Measurements from ENCODE around the gene TMEM120B. TPM values are rescaled to one million over a fixed set of nuclear protein-coding genes. Genes with fewer than 3 reads are reported as not detected.

Gene TMEM120B
- total RNA-seq, 1 donor from 2014 or later, result 9.7 TPM

DNA sequence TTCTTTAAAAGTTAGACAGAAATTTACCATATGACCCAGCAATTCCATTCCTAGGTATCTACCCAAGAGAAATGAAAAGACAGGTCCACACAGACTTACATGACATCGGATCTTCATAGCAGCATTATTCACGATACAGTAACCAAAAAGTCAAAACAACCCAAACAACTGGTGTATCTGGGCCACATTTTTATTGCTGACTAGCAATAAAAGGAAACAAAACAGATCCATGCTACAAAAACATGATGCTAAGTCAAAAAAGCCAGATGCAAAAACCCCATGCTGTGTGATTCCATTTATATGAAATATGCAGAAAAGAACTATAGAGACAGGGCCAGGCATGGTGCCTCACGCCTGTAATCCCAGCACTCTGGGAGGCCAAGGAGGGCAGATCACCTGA lies 12.9 kb downstream of the TMEM120B start:
- intact Hi-C loops (cut with DNase I), result no loop called here
- Histone ChIP-seq H3K4me1 (no peaks in the 10 kb centered on the region), H3K27me3 (no peaks in the 10 kb centered on the region), H3K36me3 (peaks cover 0 to 4% of the 10 kb centered on the region in 2 donors), H3K4me3 (no peak overlapping the region), H3K9me3 (no peaks in the 10 kb centered on the region), H3K27ac (no peak overlapping the region)
- no peak for TF ChIP-seq CTCF (IDR thresholded peaks at IDR 0.05)
- DNase-seq (ENCODE audit: low spot score in 2 of 2), result no peak

DNA sequence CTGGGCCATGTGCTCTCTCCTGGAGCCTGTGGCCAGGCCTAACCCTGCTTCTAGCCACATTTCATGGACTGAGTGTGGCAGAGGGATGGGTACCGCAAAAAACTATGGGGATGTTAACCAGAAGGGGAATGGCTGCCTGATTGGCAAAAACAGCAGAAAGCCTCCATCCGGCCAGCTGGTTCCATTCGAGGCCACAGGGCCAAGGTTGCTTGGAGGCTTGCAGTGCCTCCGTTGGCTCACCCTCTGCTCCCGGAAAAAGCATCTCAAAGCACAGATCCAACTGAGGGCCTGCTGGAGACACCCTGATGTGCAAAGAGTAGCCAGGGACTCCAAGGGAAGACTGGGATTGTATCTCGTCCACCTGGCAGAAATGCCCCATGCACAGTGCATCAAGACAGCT lies 16.5 kb downstream of the TMEM120B start:
- no peak for DNase-seq (ENCODE audit: low spot score in 2 of 2)
- intact Hi-C loops (cut with DNase I), result no loop called here
- no peaks in the 10 kb centered on the region for H3K9me3 ChIP-seq

GRCh38 chr12:121731473-121731872 lies 18.9 kb downstream of the TMEM120B start:
- DNase-seq (ENCODE audit: low spot score in 2 of 2), result no peak
- H3K4me1 ChIP-seq, result no peaks in the 10 kb centered on the region
- intact Hi-C loops (cut with DNase I), result no loop called here
- no peak overlapping the region for H3K4me3 ChIP-seq
- H3K27me3 ChIP-seq, result no peaks in the 10 kb centered on the region
- TF ChIP-seq CTCF (IDR thresholded peaks at IDR 0.05), result no peak
- H3K36me3 ChIP-seq, result no peaks in the 10 kb centered on the region
- H3K9me3 ChIP-seq, result no peaks in the 10 kb centered on the region
- H3K27ac ChIP-seq, result no peak overlapping the region

More for the DNA sequence above, 16.5 kb downstream of the TMEM120B start:
- no peak for TF ChIP-seq CTCF (IDR thresholded peaks at IDR 0.05)
- Histone ChIP-seq H3K27ac (no peak overlapping the region), H3K4me3 (no peak overlapping the region), H3K4me1 (no peaks in the 10 kb centered on the region), H3K27me3 (no peaks in the 10 kb centered on the region), H3K36me3 (peaks cover 0 to 4% of the 10 kb centered on the region in 2 donors)

DNA sequence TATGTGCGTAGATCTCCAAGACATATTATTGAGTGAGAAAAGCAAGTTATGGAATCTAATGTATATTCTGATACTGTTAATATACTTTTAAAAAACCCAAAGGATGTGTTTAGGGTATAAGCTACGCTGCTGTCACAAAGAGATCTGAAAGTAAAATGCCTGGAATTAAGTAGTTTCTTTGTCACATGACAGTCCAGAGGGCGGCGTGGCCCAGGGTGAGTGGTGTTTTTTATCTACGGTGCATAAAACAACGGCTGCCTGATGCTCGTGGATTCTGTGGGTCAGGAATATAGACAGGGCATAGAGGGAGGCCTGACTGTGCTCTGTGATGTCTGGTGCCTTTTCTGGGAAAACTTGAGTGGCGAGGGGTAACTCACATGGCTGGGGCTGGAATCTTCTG lies 21.3 kb downstream of the TMEM120B start:
- DNase-seq (ENCODE audit: low spot score in 2 of 2), result no peak
- no peaks in the 10 kb centered on the region for H3K27me3 ChIP-seq
- intact Hi-C loops (cut with DNase I), result no loop called here
- no peak overlapping the region for H3K4me3 ChIP-seq
- no peaks in the 10 kb centered on the region for H3K9me3 ChIP-seq
- no peaks in the 10 kb centered on the region for H3K4me1 ChIP-seq
- H3K27ac ChIP-seq, result no peak overlapping the region
- H3K36me3 ChIP-seq, result no peaks in the 10 kb centered on the region
- no peak for TF ChIP-seq CTCF (IDR thresholded peaks at IDR 0.05)

- TF ChIP-seq CTCF (IDR thresholded peaks at IDR 0.05), result no peak
- Histone ChIP-seq H3K36me3 (no peaks in the 10 kb centered on the region), H3K4me3 (no peak overlapping the region), H3K4me1 (peaks cover 0 to 7% of the 10 kb centered on the region in 2 donors), H3K9me3 (no peaks in the 10 kb centered on the region), H3K27me3 (no peaks in the 10 kb centered on the region), H3K27ac (no peak overlapping the region)
- intact Hi-C loops (cut with DNase I), result no loop called here
- no peak for DNase-seq (ENCODE audit: low spot score in 2 of 2)
Observed at GRCh38 chr12:121738340-121738858, 25.8 kb downstream of the TMEM120B start.

- DNase-seq (ENCODE audit: low spot score in 2 of 2), result no peak
Observed at GRCh38 chr12:121740847-121741246, 28.3 kb downstream of the TMEM120B start.

More at GRCh38 chr12:121740847-121741246, 28.3 kb downstream of the TMEM120B start:
- H3K4me1 ChIP-seq, result peaks cover 0 to 7% of the 10 kb centered on the region in 2 donors
- no peaks in the 10 kb centered on the region for H3K36me3 ChIP-seq
- H3K27ac ChIP-seq, result no peak overlapping the region
- H3K9me3 ChIP-seq, result no peaks in the 10 kb centered on the region
- intact Hi-C loops (cut with DNase I), result no loop called here
- H3K4me3 ChIP-seq, result no peak overlapping the region
- TF ChIP-seq CTCF (IDR thresholded peaks at IDR 0.05), result no peak
- no peaks in the 10 kb centered on the region for H3K27me3 ChIP-seq

Measured in ascending aorta (tissue), 2 donors.